Measurements from ENCODE around the gene ADCY1.

Gene ADCY1

GRCh38 chr7:45687721-45688120, 113.6 kb downstream of the ADCY1 start:
- Histone ChIP-seq H3K9ac (ENCODE audit: low read length) (no peak overlapping the region), H3F3A (ENCODE audit: insufficient read depth, low read length) (no peaks in the 10 kb centered on the region), H3K4me2 (ENCODE audit: low read depth, low read length) (no peak overlapping the region), H3K79me2 (ENCODE audit: low read length) (no peaks in the 10 kb centered on the region), H3K4me1 (ENCODE audit: low read length) (no peaks in the 10 kb centered on the region), H3K4me3 (ENCODE audit: low read length) (no peak overlapping the region), H3K27ac (ENCODE audit: low read length) (no peak overlapping the region), H4K20me1 (ENCODE audit: insufficient read depth, low read length) (no peaks in the 10 kb centered on the region), H3K27me3 (replicated peaks; ENCODE audit: insufficient read depth, low read length) (no peaks in the 10 kb centered on the region), H3K36me3 (replicated peaks; ENCODE audit: insufficient read depth, low read length) (no peaks in the 10 kb centered on the region), H3K9me2 (replicated peaks; ENCODE audit: insufficient read depth, low read length) (no peaks in the 10 kb centered on the region), H2AFZ (ENCODE audit: low read length) (no peak overlapping the region), H3K9me3 (replicated peaks; ENCODE audit: insufficient read depth, low read length) (no peaks in the 10 kb centered on the region)
- DNase-seq = no peak
- no peak for TF ChIP-seq EZH2 (optimal IDR thresholded peaks at IDR 0.05; ENCODE audit: low read depth, low read length)
- TF ChIP-seq EZH2phosphoT487 (IDR thresholded peaks at IDR 0.05; ENCODE audit: low read length) = no peak
- TF ChIP-seq CTCF (IDR thresholded peaks at IDR 0.05; ENCODE audit: low read length) = no peak

- Histone ChIP-seq H3K27ac (ENCODE audit: low read length) (no peak overlapping the region), H3F3A (ENCODE audit: insufficient read depth, low read length) (no peaks in the 10 kb centered on the region), H3K79me2 (ENCODE audit: low read length) (no peaks in the 10 kb centered on the region), H3K4me1 (ENCODE audit: low read length) (no peaks in the 10 kb centered on the region), H2AFZ (ENCODE audit: low read length) (no peak overlapping the region), H3K27me3 (replicated peaks; ENCODE audit: insufficient read depth, low read length) (no peaks in the 10 kb centered on the region), H3K9me2 (replicated peaks; ENCODE audit: insufficient read depth, low read length) (no peaks in the 10 kb centered on the region), H3K9me3 (replicated peaks; ENCODE audit: insufficient read depth, low read length) (no peaks in the 10 kb centered on the region), H3K9ac (ENCODE audit: low read length) (no peak overlapping the region), H3K4me3 (ENCODE audit: low read length) (no peak overlapping the region), H3K36me3 (replicated peaks; ENCODE audit: insufficient read depth, low read length) (no peaks in the 10 kb centered on the region), H4K20me1 (ENCODE audit: insufficient read depth, low read length) (no peaks in the 10 kb centered on the region), H3K4me2 (ENCODE audit: low read depth, low read length) (no peak overlapping the region)
- TF ChIP-seq EZH2 (optimal IDR thresholded peaks at IDR 0.05; ENCODE audit: low read depth, low read length) = no peak
- TF ChIP-seq CTCF (IDR thresholded peaks at IDR 0.05; ENCODE audit: low read length) = no peak
- TF ChIP-seq EZH2phosphoT487 (IDR thresholded peaks at IDR 0.05; ENCODE audit: low read length) = no peak
- DNase-seq = no peak
These were observed 114.2 kb downstream of the ADCY1 start for GRCh38 chr7:45688382-45688781.

GRCh38 chr7:45689011-45689796, 115.0 kb downstream of the ADCY1 start:
- Histone ChIP-seq H3K27ac (ENCODE audit: low read length) (no peak overlapping the region), H2AFZ (ENCODE audit: low read length) (no peak overlapping the region), H3K4me2 (ENCODE audit: low read depth, low read length) (no peak overlapping the region), H3K4me3 (ENCODE audit: low read length) (no peak overlapping the region), H3K79me2 (ENCODE audit: low read length) (no peaks in the 10 kb centered on the region), H3K4me1 (ENCODE audit: low read length) (no peaks in the 10 kb centered on the region), H3K36me3 (replicated peaks; ENCODE audit: insufficient read depth, low read length) (no peaks in the 10 kb centered on the region), H3F3A (ENCODE audit: insufficient read depth, low read length) (no peaks in the 10 kb centered on the region), H3K9ac (ENCODE audit: low read length) (no peak overlapping the region), H3K9me2 (replicated peaks; ENCODE audit: insufficient read depth, low read length) (no peaks in the 10 kb centered on the region), H3K27me3 (replicated peaks; ENCODE audit: insufficient read depth, low read length) (no peaks in the 10 kb centered on the region), H4K20me1 (ENCODE audit: insufficient read depth, low read length) (no peaks in the 10 kb centered on the region), H3K9me3 (replicated peaks; ENCODE audit: insufficient read depth, low read length) (no peaks in the 10 kb centered on the region)
- TF ChIP-seq EZH2phosphoT487 (IDR thresholded peaks at IDR 0.05; ENCODE audit: low read length) = no peak
- TF ChIP-seq CTCF (IDR thresholded peaks at IDR 0.05; ENCODE audit: low read length) = no peak
- TF ChIP-seq EZH2 (optimal IDR thresholded peaks at IDR 0.05; ENCODE audit: low read depth, low read length) = no peak
- no peak for DNase-seq
